C4-2B (cell line): ENCODE data around the gene CELA2A.

Experiments
- H3K27ac ChIP-seq: fragments of 450-650 bp; 2 replicates; pipeline ENCODE4 v1.5.1; 2017
- ZFX ChIP-seq: fragments of 450-650 bp; IDR thresholded peaks from 2 replicates; pipeline ENCODE4 v1.6.1; 2017
- TF ChIP-seq, protein P1 (sequence below): fragments of 450-650 bp; conservative IDR thresholded peaks from 2 replicates; pipeline ENCODE4 v1.5.1; 2017; ENCODE audit warnings: mild to moderate bottlenecking

The CELA2A gene

DNA sequence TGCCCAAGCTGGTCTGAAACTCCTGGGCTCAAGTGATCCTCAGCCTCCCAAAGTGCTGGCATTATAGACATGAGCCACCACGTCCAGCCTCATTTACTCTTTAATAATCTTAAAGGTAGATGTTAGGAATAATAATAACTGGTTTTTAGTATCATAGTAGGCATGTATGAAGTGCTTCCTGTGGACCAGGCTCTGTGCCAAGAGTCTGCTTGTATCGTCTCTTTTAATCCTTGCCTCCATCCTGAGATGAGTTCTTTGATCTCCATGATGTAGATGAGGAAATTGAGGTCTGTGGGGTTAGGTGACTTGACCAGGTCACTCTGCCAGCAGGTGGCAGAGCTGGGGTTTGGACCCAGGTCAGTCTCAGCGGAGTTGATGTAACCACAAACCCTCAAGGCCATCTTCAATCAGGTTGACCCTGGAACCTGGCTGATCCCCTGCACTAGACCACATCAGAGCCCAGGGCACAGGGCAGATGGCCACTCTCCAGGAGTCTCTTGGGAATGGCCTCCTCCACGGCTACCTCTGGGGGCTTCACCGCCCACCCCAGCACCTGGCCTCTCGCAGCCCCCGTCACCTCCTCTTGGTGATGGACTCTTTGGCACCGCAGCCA lies 35.6 kb upstream of the CELA2A start:
- H3K27ac ChIP-seq: no peak overlapping the region
- no peak for TF ChIP-seq ZFX
- TF ChIP-seq, protein P1, sequence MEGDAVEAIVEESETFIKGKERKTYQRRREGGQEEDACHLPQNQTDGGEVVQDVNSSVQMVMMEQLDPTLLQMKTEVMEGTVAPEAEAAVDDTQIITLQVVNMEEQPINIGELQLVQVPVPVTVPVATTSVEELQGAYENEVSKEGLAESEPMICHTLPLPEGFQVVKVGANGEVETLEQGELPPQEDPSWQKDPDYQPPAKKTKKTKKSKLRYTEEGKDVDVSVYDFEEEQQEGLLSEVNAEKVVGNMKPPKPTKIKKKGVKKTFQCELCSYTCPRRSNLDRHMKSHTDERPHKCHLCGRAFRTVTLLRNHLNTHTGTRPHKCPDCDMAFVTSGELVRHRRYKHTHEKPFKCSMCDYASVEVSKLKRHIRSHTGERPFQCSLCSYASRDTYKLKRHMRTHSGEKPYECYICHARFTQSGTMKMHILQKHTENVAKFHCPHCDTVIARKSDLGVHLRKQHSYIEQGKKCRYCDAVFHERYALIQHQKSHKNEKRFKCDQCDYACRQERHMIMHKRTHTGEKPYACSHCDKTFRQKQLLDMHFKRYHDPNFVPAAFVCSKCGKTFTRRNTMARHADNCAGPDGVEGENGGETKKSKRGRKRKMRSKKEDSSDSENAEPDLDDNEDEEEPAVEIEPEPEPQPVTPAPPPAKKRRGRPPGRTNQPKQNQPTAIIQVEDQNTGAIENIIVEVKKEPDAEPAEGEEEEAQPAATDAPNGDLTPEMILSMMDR: no peak

DNA sequence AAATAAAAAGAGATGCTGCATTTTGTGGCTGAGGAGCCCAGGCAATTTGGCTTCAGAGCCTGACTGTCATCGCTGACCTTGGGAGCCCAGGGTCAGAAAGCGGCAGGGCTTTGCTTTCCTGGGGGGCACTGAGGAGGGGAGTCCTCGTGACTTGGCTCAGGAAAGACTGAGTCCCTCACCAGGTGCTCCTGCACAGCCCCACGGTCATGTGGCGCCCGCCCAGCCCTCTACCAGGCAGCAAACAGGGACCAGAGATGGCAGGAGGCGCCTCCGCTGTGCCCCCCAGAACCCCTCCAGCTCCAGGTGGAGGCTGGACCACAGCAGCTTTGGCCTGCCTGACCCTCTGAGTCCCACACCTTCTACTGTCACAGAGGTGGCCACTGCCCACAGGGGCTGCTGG lies 33.7 kb upstream of the CELA2A start:
- H3K27ac ChIP-seq: no peak overlapping the region

DNA sequence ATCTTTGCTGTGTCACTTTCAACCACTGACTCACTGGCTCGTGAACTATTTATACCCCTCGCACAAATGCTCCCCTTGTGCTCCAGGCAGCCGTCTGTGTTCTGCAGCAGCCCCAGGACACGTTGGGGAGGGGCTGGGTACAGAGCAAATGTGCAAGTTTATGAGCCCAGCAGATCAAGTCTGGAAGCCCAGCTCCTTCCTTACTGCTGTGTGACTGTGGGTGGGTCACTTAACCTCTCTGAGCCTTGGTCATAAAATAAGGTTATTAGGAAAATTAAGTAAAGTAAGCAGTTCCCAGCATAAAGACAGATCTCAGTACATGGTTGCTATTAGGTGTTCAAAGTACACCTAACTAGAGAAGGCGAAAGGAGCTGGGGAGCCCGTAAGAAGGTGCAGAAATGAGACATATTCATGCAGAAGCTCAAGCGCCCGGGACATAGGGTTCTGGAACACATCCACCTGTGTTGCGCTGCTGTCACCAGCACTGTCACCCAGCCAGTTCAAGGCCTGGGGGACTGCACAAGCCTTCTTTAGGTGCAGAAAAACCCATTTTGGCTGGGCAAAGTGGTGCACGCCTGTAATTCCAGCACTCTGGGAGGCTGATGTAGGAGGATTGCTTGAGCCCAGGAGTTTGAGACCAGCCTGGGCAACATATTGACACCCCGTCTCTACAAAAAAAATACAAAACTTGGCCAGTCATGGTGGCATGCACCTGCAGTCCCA lies 33.0 kb upstream of the CELA2A start:
- TF ChIP-seq, protein P1: no peak
- TF ChIP-seq ZFX: no peak

More for the DNA sequence above, 33.7 kb upstream of the CELA2A start:
- TF ChIP-seq ZFX: no peak
- TF ChIP-seq, protein P1: no peak

DNA sequence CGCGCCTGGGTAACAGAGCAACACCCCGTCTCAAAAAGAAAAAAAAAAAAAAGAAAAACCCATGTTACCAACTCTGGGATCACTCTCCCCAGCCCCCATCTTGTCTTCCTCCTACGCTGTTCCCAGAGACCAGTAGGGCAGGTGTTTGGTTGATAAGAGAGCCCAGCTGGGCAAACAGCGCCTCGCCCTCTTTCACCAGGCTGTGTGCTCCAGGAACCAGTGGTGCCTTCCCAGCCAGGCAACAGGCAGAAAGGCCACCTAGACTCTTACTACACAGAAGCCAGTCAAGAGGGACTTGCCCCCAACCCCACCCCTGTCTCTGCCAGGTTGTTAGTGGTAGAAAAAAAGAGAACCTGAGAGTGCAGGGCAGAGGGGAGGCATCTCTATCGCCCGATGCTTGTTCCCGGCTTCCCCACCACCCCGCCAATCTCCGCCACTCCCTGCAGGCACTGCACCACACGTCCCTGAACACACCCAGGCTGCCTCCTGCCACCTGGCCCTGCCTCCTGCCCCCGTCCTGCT lies 32.3 kb upstream of the CELA2A start:
- H3K27ac ChIP-seq: no peak overlapping the region
- TF ChIP-seq ZFX: no peak
- TF ChIP-seq, protein P1: no peak

More for the DNA sequence above, 33.0 kb upstream of the CELA2A start:
- no peak overlapping the region for H3K27ac ChIP-seq

DNA sequence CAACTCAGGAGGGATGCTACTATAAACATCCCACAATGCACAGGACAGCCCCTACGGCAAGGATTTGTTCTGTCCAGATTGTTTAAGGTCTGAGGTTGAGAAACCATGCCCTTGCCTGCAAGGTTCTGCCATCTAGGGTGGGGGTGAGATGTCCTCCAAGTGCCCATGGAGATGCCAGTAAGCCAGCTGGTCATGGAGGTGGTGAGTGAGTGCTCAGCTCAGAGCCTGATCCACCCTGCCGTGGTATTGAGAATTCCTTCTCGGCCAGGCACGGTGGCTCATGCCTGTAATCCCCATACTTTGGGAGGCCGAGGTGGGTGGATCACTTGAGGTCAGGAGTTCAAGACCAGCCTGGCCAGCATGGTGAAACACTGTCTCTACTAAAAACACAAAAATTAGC lies 31.6 kb upstream of the CELA2A start:
- H3K27ac ChIP-seq: no peak overlapping the region
- TF ChIP-seq, protein P1: no peak
- no peak for TF ChIP-seq ZFX

DNA sequence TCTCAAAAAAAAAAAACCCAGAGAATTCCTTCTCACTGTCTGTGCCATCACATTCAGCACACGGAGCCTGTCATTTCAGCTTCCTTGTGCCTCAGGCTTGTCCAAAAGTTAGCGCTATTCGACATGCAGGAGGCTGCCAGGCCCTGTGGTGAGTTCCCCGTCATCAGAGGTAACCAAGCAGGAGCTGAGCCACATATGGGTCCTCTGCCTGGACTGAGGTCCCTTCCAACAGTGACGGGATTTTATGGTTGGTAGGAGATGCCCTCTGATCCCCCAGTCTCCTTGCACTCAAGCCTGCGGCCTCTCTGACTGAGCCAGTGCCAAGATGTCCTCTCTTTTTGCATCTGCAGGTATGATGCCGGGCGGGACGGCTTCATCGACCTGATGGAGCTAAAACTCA lies 31.0 kb upstream of the CELA2A start:
- H3K27ac ChIP-seq: no peak overlapping the region
- TF ChIP-seq ZFX: no peak
- TF ChIP-seq, protein P1: no peak

DNA sequence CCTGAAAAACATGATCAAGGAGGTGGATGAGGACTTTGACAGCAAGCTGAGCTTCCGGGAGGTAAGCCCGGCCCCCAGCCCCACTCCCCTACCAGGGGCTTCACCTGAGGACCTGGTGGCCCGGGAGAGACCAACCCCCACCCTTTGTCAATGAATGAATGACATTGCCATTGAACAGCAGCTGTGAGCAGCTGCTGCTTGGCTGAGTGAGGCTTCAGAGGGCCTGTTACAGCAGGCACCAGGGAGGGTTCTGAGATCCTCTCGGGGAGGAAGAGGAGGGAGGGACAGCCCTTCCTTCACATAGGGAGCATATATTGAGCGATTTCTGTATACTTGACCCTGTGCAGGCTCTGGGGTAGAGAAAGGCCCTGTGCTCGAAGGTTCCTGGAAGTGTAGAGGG lies 30.6 kb upstream of the CELA2A start:
- H3K27ac ChIP-seq: no peak overlapping the region
- TF ChIP-seq, protein P1: no peak
- no peak for TF ChIP-seq ZFX
